ENCODE measurements around the gene GLYR1.

DNA sequence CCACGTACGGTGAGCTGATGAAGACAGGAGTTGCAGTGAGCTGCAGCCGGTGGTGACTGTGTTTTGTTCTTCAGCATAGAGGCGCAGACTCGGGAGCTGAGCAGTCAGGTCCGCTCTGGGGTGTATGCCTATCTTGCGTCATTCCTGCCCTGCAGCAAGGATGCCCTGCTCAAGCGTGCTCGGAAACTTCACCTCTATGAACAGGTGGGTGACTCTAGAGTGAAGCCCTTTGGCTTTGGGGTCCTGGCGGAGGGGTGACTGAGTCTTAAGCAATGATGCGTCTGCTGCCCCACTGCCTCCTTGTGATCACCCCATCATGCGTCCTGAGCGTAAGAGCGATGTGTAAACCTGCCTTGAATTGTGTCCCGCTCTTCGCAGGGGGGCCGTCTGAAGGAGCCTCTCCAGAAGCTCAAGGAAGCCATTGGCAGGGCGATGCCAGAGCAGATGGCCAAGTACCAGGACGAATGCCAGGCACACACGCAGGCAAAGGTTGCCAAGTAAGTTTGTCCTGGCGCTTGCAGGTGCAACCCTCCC, 23.1 kb upstream of the GLYR1 start:
- TF ChIP-seq, protein P1, sequence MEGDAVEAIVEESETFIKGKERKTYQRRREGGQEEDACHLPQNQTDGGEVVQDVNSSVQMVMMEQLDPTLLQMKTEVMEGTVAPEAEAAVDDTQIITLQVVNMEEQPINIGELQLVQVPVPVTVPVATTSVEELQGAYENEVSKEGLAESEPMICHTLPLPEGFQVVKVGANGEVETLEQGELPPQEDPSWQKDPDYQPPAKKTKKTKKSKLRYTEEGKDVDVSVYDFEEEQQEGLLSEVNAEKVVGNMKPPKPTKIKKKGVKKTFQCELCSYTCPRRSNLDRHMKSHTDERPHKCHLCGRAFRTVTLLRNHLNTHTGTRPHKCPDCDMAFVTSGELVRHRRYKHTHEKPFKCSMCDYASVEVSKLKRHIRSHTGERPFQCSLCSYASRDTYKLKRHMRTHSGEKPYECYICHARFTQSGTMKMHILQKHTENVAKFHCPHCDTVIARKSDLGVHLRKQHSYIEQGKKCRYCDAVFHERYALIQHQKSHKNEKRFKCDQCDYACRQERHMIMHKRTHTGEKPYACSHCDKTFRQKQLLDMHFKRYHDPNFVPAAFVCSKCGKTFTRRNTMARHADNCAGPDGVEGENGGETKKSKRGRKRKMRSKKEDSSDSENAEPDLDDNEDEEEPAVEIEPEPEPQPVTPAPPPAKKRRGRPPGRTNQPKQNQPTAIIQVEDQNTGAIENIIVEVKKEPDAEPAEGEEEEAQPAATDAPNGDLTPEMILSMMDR (IDR thresholded peaks at IDR 0.05), result no peak
- no peak for TF ChIP-seq POLR2A (IDR thresholded peaks at IDR 0.05)

Data from lower leg skin (tissue), 3 donors.